Thyroid gland (tissue), 4 donors: ENCODE measurements around the gene MTREX.

ENCODE experiments used
- CTCF ChIP-seq, 6 experiments: fragments of 200-600 bp in 3 of 6; fragments of 450-650 bp in 3 of 6; sonication (generic) in 3 of 6; IDR thresholded peaks; one replicate each; pipeline ENCODE4 v1.5.1; 2016 to 2019; ENCODE audit warnings: antibody characterized with exemption in 6 of 6, mild to moderate bottlenecking in 2 of 6, inconsistent platforms in 1 of 6, moderate library complexity in 1 of 6
- POLR2A ChIP-seq, 2 donors: fragments of 450-650 bp; IDR thresholded peaks; one replicate each; pipeline ENCODE4 v1.6.1; 2017; ENCODE audit warnings: antibody characterized with exemption in 2 of 2, mild to moderate bottlenecking in 2 of 2, moderate library complexity in 1 of 2

GRCh38 chr5:55304584-55304983 lies 3.2 kb upstream of the MTREX start:
- no peak for TF ChIP-seq CTCF (IDR thresholded peaks at IDR 0.05)
- TF ChIP-seq POLR2A (IDR thresholded peaks at IDR 0.05), result no peak
